Measurements from ENCODE around the gene TEDC2.
"Not testable (repeated sequence)": the region's sequence is repeated elsewhere in the genome, so short reads cannot be mapped to it uniquely, and the experiment has no call there.

The TEDC2 gene

GRCh38 chr16:2459647-2460390, at the start of gene TEDC2:
Gene TEDC2 (plus strand): TSS chr16:2460109. CDS start chr16:2460145, 36 bp downstream.
- peak; percentile 99 for DNase-seq (ENCODE audit: low spot score)

DNA sequence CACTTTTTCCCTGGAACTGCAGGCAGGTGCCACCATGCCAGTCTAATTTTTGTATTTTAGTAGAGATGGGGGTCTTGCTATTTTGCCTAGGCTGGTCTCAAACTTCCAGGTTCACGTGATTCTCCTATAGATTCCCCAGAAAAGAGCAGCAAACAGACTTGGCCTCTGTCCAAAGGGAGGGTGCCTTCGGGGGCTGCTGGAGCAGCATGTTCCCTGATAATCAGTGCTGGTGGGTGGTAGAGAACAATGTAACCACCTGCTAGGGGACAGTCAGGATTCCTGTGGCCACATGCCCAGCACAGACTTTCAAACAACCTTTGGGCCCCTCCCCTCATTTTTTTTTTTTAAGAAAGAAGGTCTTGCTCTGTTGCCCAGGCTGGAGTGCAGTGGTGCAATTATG, 44.8 kb upstream of the TEDC2 start:
- no peak for DNase-seq (ENCODE audit: low spot score)

DNA sequence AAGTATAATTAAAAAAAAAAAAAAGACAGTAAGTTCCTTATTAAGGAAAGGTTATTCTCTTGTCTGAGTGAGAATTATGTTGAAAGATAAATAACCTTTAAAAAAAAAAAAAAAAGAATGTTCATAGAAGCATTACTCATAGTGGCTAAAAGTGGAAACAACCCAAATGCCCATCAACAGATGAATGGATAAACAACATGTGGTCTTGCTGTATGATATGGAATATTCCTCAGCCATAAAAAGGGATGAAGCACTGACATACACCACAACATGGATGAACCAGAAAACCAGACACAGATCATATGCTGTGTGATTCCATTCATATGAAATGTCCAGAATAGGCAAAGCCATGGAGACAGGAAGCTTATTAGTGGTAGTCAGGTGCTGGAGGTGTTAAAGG, 39.9 kb upstream of the TEDC2 start:
- DNase-seq (ENCODE audit: low spot score), result no peak

DNA sequence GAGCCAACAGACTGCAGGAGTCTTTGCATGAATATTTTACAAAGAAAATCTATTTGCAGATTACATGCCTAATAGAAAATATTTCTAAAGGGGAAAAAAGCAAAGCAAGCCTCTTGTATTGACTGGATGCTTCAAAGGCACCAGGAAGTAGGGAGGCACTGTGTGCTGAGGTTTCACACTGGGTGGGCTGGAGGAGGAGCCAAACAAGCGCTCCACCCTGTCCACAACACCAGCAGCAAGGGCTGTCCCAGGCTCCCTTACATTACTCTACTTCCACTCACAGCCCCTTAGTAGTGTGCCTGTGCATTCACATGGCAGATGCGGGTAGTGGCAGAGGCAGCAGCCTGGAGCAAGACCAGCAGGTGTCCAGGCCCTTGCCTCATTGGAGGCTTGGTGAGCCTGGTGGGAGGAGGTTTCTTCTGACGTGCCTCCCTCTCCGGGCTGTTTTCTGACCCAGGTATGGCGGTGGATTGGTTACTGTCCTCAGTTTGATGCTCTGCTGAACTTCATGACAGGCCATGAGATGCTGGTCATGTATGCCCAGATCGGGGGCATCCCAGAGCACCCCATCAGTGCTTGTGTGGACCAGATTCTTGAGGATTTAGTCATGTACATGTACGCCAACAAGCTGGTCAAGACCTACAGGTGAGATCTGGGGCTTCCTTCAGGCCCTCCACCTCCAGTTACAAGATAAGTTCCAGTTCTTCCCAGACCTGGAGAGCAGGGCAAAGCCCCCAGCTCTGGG, 37.6 kb upstream of the TEDC2 start:
- no peak for DNase-seq (ENCODE audit: low spot score)

- no peak for DNase-seq (ENCODE audit: low spot score)
These were observed 35.6 kb upstream of the TEDC2 start for GRCh38 chr16:2424061-2425007.

- DNase-seq (ENCODE audit: low spot score), result no peak
These were observed 34.8 kb upstream of the TEDC2 start for GRCh38 chr16:2425008-2425518.

GRCh38 chr16:2425825-2426430, 34.0 kb upstream of the TEDC2 start:
- no peak for DNase-seq (ENCODE audit: low spot score)

GRCh38 chr16:2426941-2427361, 33.0 kb upstream of the TEDC2 start:
- DNase-seq (ENCODE audit: low spot score), result no peak

DNA sequence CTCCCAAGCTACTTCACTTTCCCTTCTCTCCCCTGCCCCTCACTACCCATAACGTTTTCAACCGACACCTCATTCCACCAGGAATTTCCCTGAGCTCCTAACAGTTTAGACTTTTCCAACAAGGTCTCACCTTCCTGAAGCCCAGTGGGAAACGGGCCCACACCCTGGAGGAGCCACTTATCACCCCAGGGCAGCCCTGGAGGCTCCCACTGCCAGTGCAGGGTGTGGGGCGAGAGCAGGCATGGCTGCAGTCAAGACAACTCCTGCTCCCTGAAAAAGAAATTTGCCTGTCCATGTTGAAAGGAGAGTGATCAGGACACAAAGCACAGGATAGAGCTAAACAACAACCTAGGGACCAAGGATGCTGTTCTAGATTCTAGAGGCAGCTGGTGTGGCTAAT, 32.4 kb upstream of the TEDC2 start:
- no peak for DNase-seq (ENCODE audit: low spot score)

- peak; percentile 17 for DNase-seq (ENCODE audit: low spot score)
These were observed 31.7 kb upstream of the TEDC2 start for GRCh38 chr16:2428051-2428783.

DNA sequence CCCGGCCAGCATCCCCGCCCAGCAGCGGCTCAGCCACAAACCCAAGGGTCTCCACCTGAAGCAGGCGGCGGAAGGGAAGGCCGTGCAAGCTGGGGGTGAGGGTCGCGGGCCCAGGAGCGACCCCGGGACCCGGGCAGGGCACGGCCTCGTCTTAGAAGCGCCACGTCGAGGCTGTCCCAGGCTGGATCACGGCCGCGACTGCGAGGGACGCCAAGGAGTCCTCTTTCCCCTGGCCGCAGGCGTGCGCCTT, 31.2 kb upstream of the TEDC2 start:
- DNase-seq (ENCODE audit: low spot score), result no peak

DNA sequence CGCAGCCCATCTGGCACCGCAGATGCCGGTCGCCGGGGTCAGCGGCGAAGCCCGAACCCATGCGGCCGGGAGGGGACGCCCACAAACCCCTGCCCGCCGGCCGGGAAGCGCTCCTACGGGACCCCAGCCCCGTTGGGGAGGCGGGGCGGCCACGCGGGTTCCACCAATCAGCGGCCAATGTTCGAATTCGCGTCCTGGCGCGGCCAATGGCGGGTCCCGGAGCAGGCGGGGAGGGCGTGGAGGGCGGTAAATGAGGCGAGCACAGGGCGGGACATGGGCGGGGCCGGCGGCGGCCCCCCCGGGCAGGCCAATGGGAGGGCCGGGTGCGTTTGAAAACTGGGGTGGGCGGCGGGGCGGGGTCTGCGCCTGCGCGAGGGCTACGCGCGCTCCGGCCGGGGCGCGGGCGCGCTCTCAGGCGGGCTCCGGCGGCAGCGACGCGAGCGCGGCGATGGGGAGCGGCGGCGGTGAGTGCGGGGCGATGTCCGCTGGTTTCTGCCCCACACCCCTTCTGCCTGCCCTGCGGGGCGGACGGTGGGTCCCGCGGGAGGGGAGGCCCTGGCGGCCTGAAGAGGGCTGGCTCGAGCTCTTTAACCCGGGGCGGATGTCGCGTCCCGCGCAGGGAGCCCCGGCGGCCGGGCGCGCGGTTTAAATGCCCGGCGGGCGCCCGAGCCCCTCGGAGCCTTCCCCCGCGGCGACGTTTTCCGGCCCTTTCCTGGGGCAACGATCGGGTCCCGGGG, 30.7 kb upstream of the TEDC2 start, which contains the start of gene CCNF:
CCNF (plus strand) TSS at position 414 of the 737 bp plus-strand sequence; CDS start at position 449, 35 bp downstream.
- DNase-seq (ENCODE audit: low spot score), result peak; percentile 100

- DNase-seq (ENCODE audit: low spot score), result no peak
These were observed 29.9 kb upstream of the TEDC2 start for GRCh38 chr16:2429771-2430663.

- DNase-seq (ENCODE audit: low spot score), result no peak
These were observed 27.6 kb upstream of the TEDC2 start for GRCh38 chr16:2432286-2432685.

GRCh38 chr16:2432801-2433505, 27.0 kb upstream of the TEDC2 start:
- no peak for DNase-seq (ENCODE audit: low spot score)

DNA sequence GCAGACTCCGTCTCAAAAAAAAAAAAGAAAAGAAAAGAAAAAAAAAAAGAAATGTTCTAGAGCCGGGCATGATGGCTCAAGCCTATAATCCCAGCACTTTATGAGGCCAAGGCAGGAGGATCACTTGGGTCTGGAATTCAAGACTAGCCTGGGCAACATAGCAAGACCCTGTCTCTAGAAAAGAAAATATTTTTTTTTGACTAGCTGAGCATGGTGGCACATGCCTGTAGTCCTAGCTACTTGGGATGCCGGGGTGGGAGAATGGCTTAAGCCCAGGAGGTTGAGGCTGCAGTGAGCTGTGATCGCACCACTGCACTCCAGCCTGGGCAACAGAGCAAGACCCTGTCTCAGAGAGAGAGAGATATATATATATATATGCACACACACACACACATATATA, 24.7 kb upstream of the TEDC2 start:
- not testable (repeated sequence) for DNase-seq (ENCODE audit: low spot score)

DNA sequence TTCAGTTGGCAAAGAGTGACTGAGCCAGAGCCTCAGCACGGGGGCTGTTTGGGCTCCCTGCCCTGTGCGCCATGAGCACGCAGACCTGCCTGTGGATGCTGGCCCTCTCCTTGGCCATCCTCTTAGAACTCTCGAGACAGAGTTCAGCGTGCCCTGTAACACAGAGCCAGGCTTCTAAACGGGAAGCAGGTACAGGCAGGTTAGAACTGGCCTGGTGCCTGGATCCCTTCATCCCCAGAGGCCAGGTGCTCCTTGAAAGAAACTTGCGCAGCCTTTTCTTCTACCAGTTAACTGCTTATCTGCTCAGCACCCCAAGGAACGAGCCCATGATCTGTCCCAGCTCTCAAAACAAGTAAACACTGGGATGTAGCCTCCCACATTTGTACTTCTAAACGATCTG, 23.8 kb upstream of the TEDC2 start:
- no peak for DNase-seq (ENCODE audit: low spot score)

GRCh38 chr16:2437032-2437790, 22.7 kb upstream of the TEDC2 start:
- no peak for DNase-seq (ENCODE audit: low spot score)
